ENCODE results near the gene CARS2. TPM values are rescaled to one million over a fixed set of nuclear protein-coding genes. Genes with fewer than 3 reads are reported as not detected.

CARS2 gene
- total RNA-seq, 1 experiment from 2014 or later: 31.9 TPM

GRCh38 chr13:110716247-110716515 is 10.3 kb upstream of the CARS2 start:
- POLR2A ChIA-PET: no interaction called here
- TF ChIP-seq POLR2AphosphoS5 (IDR thresholded peaks at IDR 0.05; ENCODE audit: low read depth, low read length) (no peak), TCF7L2 (IDR thresholded peaks at IDR 0.05; ENCODE audit: low read depth, low read length) (no peak), CTCF (IDR thresholded peaks at IDR 0.05) (no peak), SIN3A (IDR thresholded peaks at IDR 0.05; ENCODE audit: borderline replicate concordance, insufficient read depth, low read depth, low read length) (no peak)
- TF ChIP-seq, protein P1, sequence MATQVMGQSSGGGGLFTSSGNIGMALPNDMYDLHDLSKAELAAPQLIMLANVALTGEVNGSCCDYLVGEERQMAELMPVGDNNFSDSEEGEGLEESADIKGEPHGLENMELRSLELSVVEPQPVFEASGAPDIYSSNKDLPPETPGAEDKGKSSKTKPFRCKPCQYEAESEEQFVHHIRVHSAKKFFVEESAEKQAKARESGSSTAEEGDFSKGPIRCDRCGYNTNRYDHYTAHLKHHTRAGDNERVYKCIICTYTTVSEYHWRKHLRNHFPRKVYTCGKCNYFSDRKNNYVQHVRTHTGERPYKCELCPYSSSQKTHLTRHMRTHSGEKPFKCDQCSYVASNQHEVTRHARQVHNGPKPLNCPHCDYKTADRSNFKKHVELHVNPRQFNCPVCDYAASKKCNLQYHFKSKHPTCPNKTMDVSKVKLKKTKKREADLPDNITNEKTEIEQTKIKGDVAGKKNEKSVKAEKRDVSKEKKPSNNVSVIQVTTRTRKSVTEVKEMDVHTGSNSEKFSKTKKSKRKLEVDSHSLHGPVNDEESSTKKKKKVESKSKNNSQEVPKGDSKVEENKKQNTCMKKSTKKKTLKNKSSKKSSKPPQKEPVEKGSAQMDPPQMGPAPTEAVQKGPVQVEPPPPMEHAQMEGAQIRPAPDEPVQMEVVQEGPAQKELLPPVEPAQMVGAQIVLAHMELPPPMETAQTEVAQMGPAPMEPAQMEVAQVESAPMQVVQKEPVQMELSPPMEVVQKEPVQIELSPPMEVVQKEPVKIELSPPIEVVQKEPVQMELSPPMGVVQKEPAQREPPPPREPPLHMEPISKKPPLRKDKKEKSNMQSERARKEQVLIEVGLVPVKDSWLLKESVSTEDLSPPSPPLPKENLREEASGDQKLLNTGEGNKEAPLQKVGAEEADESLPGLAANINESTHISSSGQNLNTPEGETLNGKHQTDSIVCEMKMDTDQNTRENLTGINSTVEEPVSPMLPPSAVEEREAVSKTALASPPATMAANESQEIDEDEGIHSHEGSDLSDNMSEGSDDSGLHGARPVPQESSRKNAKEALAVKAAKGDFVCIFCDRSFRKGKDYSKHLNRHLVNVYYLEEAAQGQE (IDR thresholded peaks at IDR 0.05; ENCODE audit: insufficient read depth in 1 of 2, low read depth in 2 of 2, low read length in 1 of 2): no peak
- Histone ChIP-seq H3K4me1 (ENCODE audit: control insufficient read depth, insufficient read depth, low read length) (no peaks in the 10 kb centered on the region; the same call in 1 of the 2 replicates), H3K4me3 (ENCODE audit: low read depth in 2 of 2, low read length in 2 of 2) (peak overlapping the region; percentile 81 to 82), H3K9me3 (ENCODE audit: control insufficient read depth, insufficient read depth, low read depth, low read length) (no peaks in the 10 kb centered on the region), H3K27ac (ENCODE audit: low read length) (peak overlapping the region; percentile 79), H3K36me3 (ENCODE audit: control insufficient read depth, insufficient read depth, low read length) (peaks cover 9% of the 10 kb centered on the region; the same call in 1 of the 2 replicates), H3K27me3 (ENCODE audit: control insufficient read depth, insufficient read depth, low read length) (no peaks in the 10 kb centered on the region)
- ATAC-seq: no peak
- CTCF ChIA-PET: no interaction called here
- no peak for DNase-seq (ENCODE audit: low read depth, low spot score)
- intact Hi-C loops (cut with micrococcal nuclease; ENCODE audit: unreplicated experiment): no loop called here
- BruUV-seq (replicated peaks): no TSS peak
- in situ Hi-C loops (cut with HindIII; ENCODE audit: low pct_unique_long_range_greater_than_20kb, low sequenced_read_pairs): no loop called here

- POLR2A ChIA-PET: interaction anchor here (0.7 kb wide), 1 partner anchor 80 kb away, joined by 6 read pairs; no protein-coding TSS in a partner anchor
- no peaks in the 10 kb centered on the region; the same call in 1 of the 2 replicates for H3K4me1 ChIP-seq (ENCODE audit: control insufficient read depth, insufficient read depth, low read length)
- CTCF ChIA-PET: no interaction called here
- H3K9me3 ChIP-seq (ENCODE audit: control insufficient read depth, insufficient read depth, low read depth, low read length): no peaks in the 10 kb centered on the region
- TSS peak; percentile 70 for BruUV-seq (replicated peaks)
- peaks cover 9% of the 10 kb centered on the region; the same call in 1 of the 2 replicates for H3K36me3 ChIP-seq (ENCODE audit: control insufficient read depth, insufficient read depth, low read length)
- DNase-seq (ENCODE audit: low read depth, low spot score) (peak; percentile 91), ATAC-seq (peak; percentile 79)
- H3K27me3 ChIP-seq (ENCODE audit: control insufficient read depth, insufficient read depth, low read length): no peaks in the 10 kb centered on the region
- intact Hi-C loops (cut with micrococcal nuclease; ENCODE audit: unreplicated experiment) (no loop called here), in situ Hi-C loops (cut with HindIII; ENCODE audit: low pct_unique_long_range_greater_than_20kb, low sequenced_read_pairs) (no loop called here)
- peak overlapping the region; percentile 81 to 82 for H3K4me3 ChIP-seq (ENCODE audit: low read depth in 2 of 2, low read length in 2 of 2)
- H3K27ac ChIP-seq (ENCODE audit: low read length): peak overlapping the region; percentile 79
- TF ChIP-seq CTCF (IDR thresholded peaks at IDR 0.05) (0 out of 2 replicates have a peak, but pooled peaks have one; percentile 15), POLR2AphosphoS5 (IDR thresholded peaks at IDR 0.05; ENCODE audit: low read depth, low read length) (peak; percentile 2; the same call in 1 of the 2 replicates), TCF7L2 (IDR thresholded peaks at IDR 0.05; ENCODE audit: low read depth, low read length) (no peak; the same call in 1 of the 2 replicates)
Observed at GRCh38 chr13:110715395-110716246, 9.7 kb upstream of the CARS2 start.
